MCF 10A (cell line): Measurements from ENCODE around the gene TXNDC5. TPM values are rescaled to one million over a fixed set of nuclear protein-coding genes. Genes with fewer than 3 reads are reported as not detected.
A peak's percentile ranks its signal among the peaks of the same experiment; 100 is the strongest.

Experiments
- BruUV-seq: library from RNA; stranded (reverse); fragments of 400-500 nt; replicated peaks from 2 replicates; lab custom pipeline; 2021; lab: Mats Ljungman, UMichigan
- CTCF ChIA-PET: fragments of 300-600 bp; sonication (Branson Sonifier 250); formaldehyde crosslinking; extraction: SDS; loops from one replicate; lab custom pipeline; 2021; ENCODE audit warnings: antibody characterized with exemption, inconsistent platforms; lab: Yijun Ruan, JAX
- POLR2A ChIA-PET: fragments of 300-600, 350-650 bp; sonication (Branson Sonifier 250); formaldehyde crosslinking; extraction: SDS; loops from one replicate; lab custom pipeline; 2020; ENCODE audit warnings: antibody characterized with exemption, inconsistent platforms; lab: Yijun Ruan, JAX
- DNase-seq: peaks from one replicate; pipeline ENCODE4 v3.0.0-alpha.2; 2018; ENCODE audit not compliant: unreplicated experiment
- H3K27ac Mint-ChIP-seq: one replicate; pipeline ENCODE4 v1.8.0; 2022; ENCODE audit warnings: mild to moderate bottlenecking, low read depth, mixed read lengths; ENCODE audit not compliant: unreplicated experiment
- H3K27me3 Mint-ChIP-seq: one replicate; pipeline ENCODE4 v1.8.0; 2022; ENCODE audit warnings: mixed read lengths; ENCODE audit not compliant: insufficient read depth, unreplicated experiment
- H3K36me3 Mint-ChIP-seq: one replicate; pipeline ENCODE4 v1.8.0; 2022; ENCODE audit warnings: mild to moderate bottlenecking, moderate library complexity, mixed read lengths; ENCODE audit not compliant: insufficient read depth, unreplicated experiment
- H3K4me1 Mint-ChIP-seq: one replicate; pipeline ENCODE4 v1.8.0; 2022; ENCODE audit warnings: mixed read lengths; ENCODE audit not compliant: insufficient read depth, unreplicated experiment
- H3K4me3 Mint-ChIP-seq: one replicate; pipeline ENCODE4 v1.8.0; 2022; ENCODE audit warnings: mild to moderate bottlenecking, moderate library complexity, mixed read lengths; ENCODE audit not compliant: unreplicated experiment
- H3K9me3 Mint-ChIP-seq: one replicate; pipeline ENCODE4 v1.8.0; 2022; ENCODE audit warnings: mixed read lengths; ENCODE audit not compliant: unreplicated experiment
- intact Hi-C: fragments of 100-400 bp; cut with micrococcal nuclease; formaldehyde crosslinking; loops from 2 replicates; pipeline ENCODE4 v1.14.1; 2022
- total RNA-seq: library from RNA; stranded (reverse); gene quantifications from 2 replicates; pipeline ENCODE4 v1.2.3, GENCODE V29; 2022
- TF ChIP-seq, protein P1 (sequence below): fragments of 200-600 bp; IDR thresholded peaks from one replicate; pipeline ENCODE4 v1.8.0; 2022; ENCODE audit warnings: antibody characterized with exemption, mild to moderate bottlenecking; ENCODE audit not compliant: unreplicated experiment

TXNDC5 gene
- total RNA-seq, 1 experiment from 2014 or later, result 195 TPM

DNA sequence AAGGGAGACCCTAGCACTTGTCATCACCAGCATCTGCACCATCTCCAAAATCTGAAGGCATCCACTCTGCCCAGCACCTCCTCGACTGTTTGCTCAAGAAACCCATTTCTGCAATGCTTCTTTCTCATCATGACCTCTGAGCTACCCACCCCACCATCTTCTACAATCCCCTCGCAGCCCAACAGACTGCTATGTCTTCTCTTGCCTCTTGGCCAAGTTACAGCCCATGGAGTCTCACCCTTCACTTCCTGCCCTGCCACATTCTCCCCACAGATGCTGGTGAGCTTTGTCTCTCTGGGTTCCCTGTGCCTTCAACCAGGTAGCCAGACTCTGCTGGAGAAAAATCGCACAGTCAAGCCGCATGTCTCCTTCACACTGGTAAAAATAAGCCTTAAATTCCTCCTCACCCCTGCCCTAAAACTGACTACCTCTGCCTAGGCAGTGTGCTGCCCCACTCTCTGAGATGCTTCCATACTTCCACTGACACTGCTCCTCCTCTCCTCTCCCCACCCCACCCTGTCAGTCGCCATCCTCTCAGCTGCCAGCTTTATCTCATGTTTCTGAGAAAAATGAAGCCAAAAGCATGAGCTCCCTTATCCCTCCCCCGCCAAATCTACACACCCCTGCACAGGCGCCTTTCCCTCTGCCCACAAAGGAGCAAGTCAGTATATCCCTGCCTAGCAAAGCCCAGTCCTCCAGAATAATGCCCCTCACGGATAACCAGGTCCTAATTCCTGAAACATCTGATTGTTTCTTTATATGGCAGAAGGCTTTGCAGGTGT lies 2.3 kb upstream of the TXNDC5 start:
- ChIA-PET POLR2A (no interaction called here), CTCF (interaction anchor here (0.6 to 2.3 kb wide), 2 partner anchors 191 to 653 kb away, joined by 3 to 13 read pairs; no protein-coding TSS in a partner anchor)
- Mint-ChIP-seq H3K4me3 (no peak overlapping the region), H3K36me3 (peaks cover 2% of the 10 kb centered on the region), H3K27me3 (no peaks in the 10 kb centered on the region), H3K4me1 (peaks cover 5% of the 10 kb centered on the region), H3K9me3 (no peaks in the 10 kb centered on the region), H3K27ac (no peak overlapping the region)
- BruUV-seq, result no TSS peak
- TF ChIP-seq, protein P1, sequence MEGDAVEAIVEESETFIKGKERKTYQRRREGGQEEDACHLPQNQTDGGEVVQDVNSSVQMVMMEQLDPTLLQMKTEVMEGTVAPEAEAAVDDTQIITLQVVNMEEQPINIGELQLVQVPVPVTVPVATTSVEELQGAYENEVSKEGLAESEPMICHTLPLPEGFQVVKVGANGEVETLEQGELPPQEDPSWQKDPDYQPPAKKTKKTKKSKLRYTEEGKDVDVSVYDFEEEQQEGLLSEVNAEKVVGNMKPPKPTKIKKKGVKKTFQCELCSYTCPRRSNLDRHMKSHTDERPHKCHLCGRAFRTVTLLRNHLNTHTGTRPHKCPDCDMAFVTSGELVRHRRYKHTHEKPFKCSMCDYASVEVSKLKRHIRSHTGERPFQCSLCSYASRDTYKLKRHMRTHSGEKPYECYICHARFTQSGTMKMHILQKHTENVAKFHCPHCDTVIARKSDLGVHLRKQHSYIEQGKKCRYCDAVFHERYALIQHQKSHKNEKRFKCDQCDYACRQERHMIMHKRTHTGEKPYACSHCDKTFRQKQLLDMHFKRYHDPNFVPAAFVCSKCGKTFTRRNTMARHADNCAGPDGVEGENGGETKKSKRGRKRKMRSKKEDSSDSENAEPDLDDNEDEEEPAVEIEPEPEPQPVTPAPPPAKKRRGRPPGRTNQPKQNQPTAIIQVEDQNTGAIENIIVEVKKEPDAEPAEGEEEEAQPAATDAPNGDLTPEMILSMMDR, result no peak
- intact Hi-C loops, result loop anchor here (5.0 kb wide), 1 partner anchor 79 kb away; no protein-coding TSS in a partner anchor
- DNase-seq, result no peak

DNA sequence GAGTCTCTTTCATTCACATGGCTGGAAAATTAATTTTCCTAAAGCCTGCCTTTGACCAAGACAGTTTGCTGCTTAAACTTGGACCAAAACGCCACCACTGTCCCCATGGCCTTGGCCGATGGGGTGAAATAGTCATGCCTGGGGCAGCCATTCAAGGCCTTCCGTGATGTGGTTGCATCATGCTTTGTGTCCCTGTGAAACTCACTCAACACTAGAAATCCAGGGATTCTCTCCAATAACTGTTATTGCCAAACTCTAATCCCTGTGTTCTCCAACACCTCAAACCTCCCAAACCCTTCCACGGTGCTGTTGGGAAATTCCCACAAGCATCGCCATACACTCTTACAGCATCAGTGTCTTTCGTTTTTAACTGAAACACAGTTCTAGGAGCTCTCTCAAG lies 1.4 kb upstream of the TXNDC5 start:
- Mint-ChIP-seq H3K4me3 (no peak overlapping the region), H3K9me3 (no peaks in the 10 kb centered on the region), H3K27ac (no peak overlapping the region), H3K27me3 (no peaks in the 10 kb centered on the region), H3K4me1 (peaks cover 10% of the 10 kb centered on the region), H3K36me3 (peaks cover 8% of the 10 kb centered on the region)
- TF ChIP-seq, protein P1, result no peak
- DNase-seq, result no peak
- CTCF ChIA-PET, result interaction anchor here (0.6 to 2.3 kb wide), 4 partner anchors 80 to 653 kb away, joined by 3 to 13 read pairs (median 3); no protein-coding TSS in a partner anchor
- POLR2A ChIA-PET, result interaction anchor here (3.1 kb wide), 1 partner anchor 187 kb away, joined by 9 read pairs; the partner anchor contains the start of gene BMP6
- no TSS peak for BruUV-seq
- intact Hi-C loops, result loop anchor here (5.0 kb wide), 1 partner anchor 80 kb away; no protein-coding TSS in a partner anchor

DNA sequence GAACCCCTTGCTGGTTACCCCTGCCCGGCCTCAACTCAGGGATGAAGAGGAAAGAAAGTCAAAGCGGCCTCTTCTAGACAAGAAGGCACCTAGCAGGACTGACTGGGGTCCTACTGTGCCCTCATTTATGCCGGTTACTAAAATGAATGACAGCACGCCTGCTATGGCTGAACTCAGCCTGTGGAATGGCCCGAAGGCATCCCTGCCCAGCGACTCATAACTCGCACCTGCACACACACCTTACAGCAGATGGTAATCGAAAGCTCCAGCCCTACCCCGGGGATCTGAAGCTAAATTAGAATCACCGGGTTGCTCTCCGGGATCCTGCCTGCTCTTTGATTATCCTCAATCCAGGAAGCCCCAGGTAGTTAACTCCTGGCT lies 747 bp upstream of the TXNDC5 start:
- Mint-ChIP-seq H3K27ac (no peak overlapping the region), H3K4me3 (no peak overlapping the region), H3K27me3 (no peaks in the 10 kb centered on the region), H3K36me3 (peaks cover 8% of the 10 kb centered on the region), H3K4me1 (peaks cover 10% of the 10 kb centered on the region), H3K9me3 (no peaks in the 10 kb centered on the region)
- POLR2A ChIA-PET, result interaction anchor here (0.6 to 3.1 kb wide), 7 partner anchors 84 to 285 kb away, joined by 3 to 13 read pairs (median 4); partner anchors contain the start of genes BLOC1S5, BMP6 and EEF1E1
- TF ChIP-seq, protein P1, result no peak
- CTCF ChIA-PET, result interaction anchor here (0.7 to 2.3 kb wide), 3 partner anchors 19 to 189 kb away, joined by 3 to 13 read pairs (median 3); no protein-coding TSS in a partner anchor
- no peak for DNase-seq
- BruUV-seq, result TSS peak; percentile 61
- intact Hi-C loops, result loop anchor here (2.0 to 5.0 kb wide), 3 partner anchors 81 to 189 kb away; no protein-coding TSS in a partner anchor

DNA sequence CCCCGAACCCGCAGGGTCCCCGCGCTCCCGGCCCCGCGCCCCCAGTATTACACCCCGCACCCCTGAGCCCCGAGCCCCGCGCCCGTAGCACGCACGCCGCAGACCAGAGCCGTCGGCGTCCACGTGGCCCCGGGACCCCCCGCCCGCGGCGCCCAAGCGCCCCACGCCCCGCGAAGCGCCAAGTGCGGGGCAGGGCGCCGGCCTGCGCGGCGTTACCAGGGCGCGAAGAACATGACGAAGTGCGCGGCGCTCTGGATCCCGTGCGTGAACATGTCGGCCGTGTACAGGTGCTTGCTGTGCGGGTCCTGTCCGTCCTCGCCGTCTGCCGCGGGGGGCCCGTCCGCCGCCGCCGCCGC lies 312 bp downstream of the TXNDC5 start:
- Mint-ChIP-seq H3K4me3 (no peak overlapping the region), H3K27me3 (no peaks in the 10 kb centered on the region), H3K27ac (no peak overlapping the region), H3K4me1 (peaks cover 10% of the 10 kb centered on the region), H3K36me3 (peaks cover 10% of the 10 kb centered on the region), H3K9me3 (no peaks in the 10 kb centered on the region)
- TF ChIP-seq, protein P1, result no peak
- no TSS peak for BruUV-seq
- POLR2A ChIA-PET, result interaction anchor here (0.7 to 3.1 kb wide), 7 partner anchors 123 to 212 kb away, joined by 3 to 13 read pairs (median 6); partner anchors contain the start of genes BLOC1S5 and BMP6
- CTCF ChIA-PET, result interaction anchor here (1.5 to 2.1 kb wide), 2 partner anchors 185 to 188 kb away, joined by 5 to 9 read pairs; partner anchors contain the start of gene BMP6
- DNase-seq, result no peak
- intact Hi-C loops, result loop anchor here (1.0 to 5.0 kb wide), 4 partner anchors 65 to 187 kb away; no protein-coding TSS in a partner anchor
